ENCODE data around the gene WDR81.

- TF ChIP-seq, protein P1, sequence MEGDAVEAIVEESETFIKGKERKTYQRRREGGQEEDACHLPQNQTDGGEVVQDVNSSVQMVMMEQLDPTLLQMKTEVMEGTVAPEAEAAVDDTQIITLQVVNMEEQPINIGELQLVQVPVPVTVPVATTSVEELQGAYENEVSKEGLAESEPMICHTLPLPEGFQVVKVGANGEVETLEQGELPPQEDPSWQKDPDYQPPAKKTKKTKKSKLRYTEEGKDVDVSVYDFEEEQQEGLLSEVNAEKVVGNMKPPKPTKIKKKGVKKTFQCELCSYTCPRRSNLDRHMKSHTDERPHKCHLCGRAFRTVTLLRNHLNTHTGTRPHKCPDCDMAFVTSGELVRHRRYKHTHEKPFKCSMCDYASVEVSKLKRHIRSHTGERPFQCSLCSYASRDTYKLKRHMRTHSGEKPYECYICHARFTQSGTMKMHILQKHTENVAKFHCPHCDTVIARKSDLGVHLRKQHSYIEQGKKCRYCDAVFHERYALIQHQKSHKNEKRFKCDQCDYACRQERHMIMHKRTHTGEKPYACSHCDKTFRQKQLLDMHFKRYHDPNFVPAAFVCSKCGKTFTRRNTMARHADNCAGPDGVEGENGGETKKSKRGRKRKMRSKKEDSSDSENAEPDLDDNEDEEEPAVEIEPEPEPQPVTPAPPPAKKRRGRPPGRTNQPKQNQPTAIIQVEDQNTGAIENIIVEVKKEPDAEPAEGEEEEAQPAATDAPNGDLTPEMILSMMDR (IDR thresholded peaks at IDR 0.05; ENCODE audit: low read length): no peak
- no peak for TF ChIP-seq EZH2 (IDR thresholded peaks at IDR 0.05; ENCODE audit: borderline replicate concordance, low read length)
Measured at GRCh38 chr17:1769822-1770477, 45.4 kb downstream of the WDR81 start.

Measured in OCI-LY1 (cell line).